ENCODE results near the gene HIVEP2. TPM values are rescaled to one million over a fixed set of nuclear protein-coding genes. Genes with fewer than 3 reads are reported as not detected.
"Not testable (repeated sequence)": the region's sequence is repeated elsewhere in the genome, so short reads cannot be mapped to it uniquely, and the experiment has no call there.

Gene HIVEP2
- 10 to 100 TPM; 11.6 to 13.8 (median 12.4) TPM for polyA plus RNA-seq (ENCODE audit: insufficient read length in 4 of 4)

GRCh38 chr6:142945049-142945445 is at the start of gene HIVEP2:
TSS of gene HIVEP2 (minus strand) at chr6:142945176. CDS start at chr6:142774738, 170,438 bp downstream.
- DNase-seq (ENCODE audit: low read depth in 4 of 4, low spot score in 2 of 4) = peak; percentile 37 to 65 (median 60)

- no peak for DNase-seq (ENCODE audit: low read depth in 4 of 4, low spot score in 2 of 4)
Observed at GRCh38 chr6:142993977-142994376, 49.0 kb upstream of the HIVEP2 start.

GRCh38 chr6:142987490-142987889 is 42.5 kb upstream of the HIVEP2 start:
- no peak for DNase-seq (ENCODE audit: low read depth in 4 of 4, low spot score in 2 of 4)

GRCh38 chr6:142985281-142985680 is 40.3 kb upstream of the HIVEP2 start:
- DNase-seq (ENCODE audit: low read depth in 4 of 4, low spot score in 2 of 4) = no peak

- no peak for DNase-seq (ENCODE audit: low read depth in 4 of 4, low spot score in 2 of 4)
Observed at GRCh38 chr6:142984386-142984785, 39.4 kb upstream of the HIVEP2 start.

- no peak for DNase-seq (ENCODE audit: low read depth in 4 of 4, low spot score in 2 of 4)
Observed at GRCh38 chr6:142975365-142975764, 30.4 kb upstream of the HIVEP2 start.

GRCh38 chr6:142970941-142971340 is 26.0 kb upstream of the HIVEP2 start:
- DNase-seq (ENCODE audit: low read depth in 4 of 4, low spot score in 2 of 4) = not testable (repeated sequence)

GRCh38 chr6:142968601-142969000 is 23.6 kb upstream of the HIVEP2 start:
- DNase-seq (ENCODE audit: low read depth in 4 of 4, low spot score in 2 of 4) = no peak

GRCh38 chr6:142966294-142966693 is 21.3 kb upstream of the HIVEP2 start:
- no peak for DNase-seq (ENCODE audit: low read depth in 4 of 4, low spot score in 2 of 4)

- DNase-seq (ENCODE audit: low read depth in 4 of 4, low spot score in 2 of 4) = no peak
Observed at GRCh38 chr6:142965164-142965563, 20.2 kb upstream of the HIVEP2 start.

GRCh38 chr6:142960098-142960497 is 15.1 kb upstream of the HIVEP2 start:
- no peak for DNase-seq (ENCODE audit: low read depth in 4 of 4, low spot score in 2 of 4)

- DNase-seq (ENCODE audit: low read depth in 4 of 4, low spot score in 2 of 4) = no peak
Observed at GRCh38 chr6:142958343-142958742, 13.4 kb upstream of the HIVEP2 start.

GRCh38 chr6:142956726-142957125 is 11.8 kb upstream of the HIVEP2 start:
- no peak for DNase-seq (ENCODE audit: low read depth in 4 of 4, low spot score in 2 of 4)

- DNase-seq (ENCODE audit: low read depth in 4 of 4, low spot score in 2 of 4) = no peak
Observed at GRCh38 chr6:142954844-142955243, 9.9 kb upstream of the HIVEP2 start.

- no peak for DNase-seq (ENCODE audit: low read depth in 4 of 4, low spot score in 2 of 4)
Observed at GRCh38 chr6:142953373-142954273, 8.6 kb upstream of the HIVEP2 start.

GRCh38 chr6:142952614-142953013 is 7.6 kb upstream of the HIVEP2 start:
- DNase-seq (ENCODE audit: low read depth in 4 of 4, low spot score in 2 of 4) = no peak

GRCh38 chr6:142950291-142950690 is 5.3 kb upstream of the HIVEP2 start:
- DNase-seq (ENCODE audit: low read depth in 4 of 4, low spot score in 2 of 4) = no peak

GRCh38 chr6:142947714-142948480 is 2.9 kb upstream of the HIVEP2 start:
- DNase-seq (ENCODE audit: low read depth in 4 of 4, low spot score in 2 of 4) = peak in 2 of 4 donors; percentile 60 to 67

GRCh38 chr6:142946924-142947713 is 2.1 kb upstream of the HIVEP2 start:
- DNase-seq (ENCODE audit: low read depth in 4 of 4, low spot score in 2 of 4) = peak in 3 of 4 donors; percentile 49 to 59 (median 59)

GRCh38 chr6:142946181-142946923 is 1.4 kb upstream of the HIVEP2 start:
- DNase-seq (ENCODE audit: low read depth in 4 of 4, low spot score in 2 of 4) = peak; percentile 73 to 92 (median 90)

All from left renal cortex interstitium (tissue), 4 donors.